Hippocampal formation (tissue), 2 donors: ENCODE data around the gene LONP2.
"Not testable (repeated sequence)": the region's sequence is repeated elsewhere in the genome, so short reads cannot be mapped to it uniquely, and the experiment has no call there.

Source experiments
- DNase-seq, 2 donors: peaks; one replicate each; lab custom pipeline; 2025; lab: John Stamatoyannopoulos, UW

Gene LONP2

DNA sequence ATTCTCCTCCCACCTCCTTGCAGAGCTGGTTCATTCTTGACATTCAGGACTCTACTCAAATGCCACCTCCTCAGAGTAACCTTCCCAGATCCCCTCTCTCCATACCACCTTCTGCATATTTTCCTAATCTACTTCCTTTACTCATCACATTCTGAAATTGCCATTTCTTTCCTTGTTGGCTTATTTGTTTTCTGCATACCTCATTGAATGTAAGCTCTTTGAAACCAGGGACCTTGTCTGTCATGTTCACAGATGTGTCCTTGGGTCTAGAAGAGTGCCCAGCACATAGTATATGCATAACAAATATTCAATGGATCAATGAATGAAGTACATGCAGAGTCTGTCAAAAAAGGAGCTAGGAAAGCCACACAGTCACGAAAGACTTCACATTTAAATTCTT is 7.8 kb upstream of the LONP2 start:
- no peak for DNase-seq

DNA sequence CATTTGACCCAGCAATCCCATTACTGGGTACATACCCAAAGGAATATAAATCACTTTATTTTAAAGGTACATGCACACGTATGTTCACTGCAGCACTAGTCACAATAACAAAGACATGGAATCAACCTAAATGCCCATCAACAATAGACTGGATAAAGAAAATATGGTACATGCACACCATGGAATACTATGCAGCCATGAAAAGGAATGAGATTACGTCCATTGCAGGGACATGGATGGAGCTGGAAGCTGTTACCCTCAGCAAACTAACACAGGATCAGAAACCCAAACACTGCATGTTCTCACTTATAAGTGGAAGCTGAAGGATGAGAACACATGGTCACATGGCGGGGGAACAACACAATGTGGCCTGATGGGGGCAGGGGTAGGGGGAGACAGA is 4.0 kb upstream of the LONP2 start:
- DNase-seq, result not testable (repeated sequence)

DNA sequence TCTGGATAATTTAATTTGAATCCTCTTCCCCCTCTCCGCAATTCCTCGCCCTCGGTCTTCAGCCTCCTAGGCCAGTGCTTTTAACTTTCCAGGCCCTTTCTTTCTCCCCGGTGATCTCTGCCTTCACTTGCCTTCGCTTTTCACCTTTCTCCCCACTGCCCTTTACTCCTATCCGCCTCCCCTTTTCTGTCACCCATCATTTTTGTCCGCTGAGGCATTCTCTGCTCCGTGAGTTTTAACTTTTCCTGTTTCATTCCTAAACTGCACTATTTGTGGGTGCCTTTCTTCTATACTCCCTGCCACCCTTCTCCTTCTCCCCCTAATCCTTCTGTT is 729 bp downstream of the LONP2 start:
- DNase-seq, result no peak

DNA sequence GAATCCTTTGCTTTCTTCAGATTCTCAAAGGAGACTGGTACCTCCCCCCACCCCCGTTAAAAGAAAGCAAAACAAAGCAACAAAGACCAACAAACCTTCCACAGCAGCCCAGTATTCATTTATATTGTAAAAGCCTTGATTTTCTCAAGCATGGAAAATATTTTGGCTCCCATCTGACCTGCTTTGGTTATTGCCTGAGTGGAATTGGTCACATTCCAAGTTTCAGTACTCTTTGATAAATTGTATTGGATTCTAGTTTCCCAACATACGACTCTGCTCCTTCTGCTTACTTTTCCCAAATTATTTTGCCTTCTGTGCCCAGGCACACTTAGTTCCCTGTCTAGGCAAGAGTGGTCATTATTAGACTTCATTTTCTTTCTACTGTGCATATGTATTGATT is 2.0 kb downstream of the LONP2 start:
- DNase-seq, result no peak

DNA sequence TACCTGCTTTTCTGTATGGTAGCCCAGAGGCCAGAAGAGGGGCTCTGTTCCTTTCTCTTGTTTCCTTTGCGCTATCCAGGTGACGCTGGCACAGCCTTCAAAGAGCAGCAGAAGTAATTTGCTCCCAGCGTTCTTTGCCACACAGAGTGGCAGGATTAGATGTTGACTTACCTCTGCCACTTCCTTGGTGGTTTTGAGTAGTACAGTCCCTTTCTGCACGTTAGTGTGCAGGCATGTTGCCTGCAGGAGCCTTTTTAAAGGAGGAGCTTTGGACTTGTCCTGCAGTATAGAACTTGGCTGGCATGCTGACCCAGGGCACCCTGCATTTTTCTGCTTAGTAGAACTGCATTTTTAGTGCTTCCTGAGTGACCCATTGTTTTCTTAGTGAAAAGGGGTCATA is 3.2 kb downstream of the LONP2 start, which contains the start of gene ABCC11:
Gene ABCC11, minus strand, starts transcription at position 229 of the 400 bp plus-strand sequence. CDS start 15,618 bp downstream, outside the sequence.
- DNase-seq, result no peak

DNA sequence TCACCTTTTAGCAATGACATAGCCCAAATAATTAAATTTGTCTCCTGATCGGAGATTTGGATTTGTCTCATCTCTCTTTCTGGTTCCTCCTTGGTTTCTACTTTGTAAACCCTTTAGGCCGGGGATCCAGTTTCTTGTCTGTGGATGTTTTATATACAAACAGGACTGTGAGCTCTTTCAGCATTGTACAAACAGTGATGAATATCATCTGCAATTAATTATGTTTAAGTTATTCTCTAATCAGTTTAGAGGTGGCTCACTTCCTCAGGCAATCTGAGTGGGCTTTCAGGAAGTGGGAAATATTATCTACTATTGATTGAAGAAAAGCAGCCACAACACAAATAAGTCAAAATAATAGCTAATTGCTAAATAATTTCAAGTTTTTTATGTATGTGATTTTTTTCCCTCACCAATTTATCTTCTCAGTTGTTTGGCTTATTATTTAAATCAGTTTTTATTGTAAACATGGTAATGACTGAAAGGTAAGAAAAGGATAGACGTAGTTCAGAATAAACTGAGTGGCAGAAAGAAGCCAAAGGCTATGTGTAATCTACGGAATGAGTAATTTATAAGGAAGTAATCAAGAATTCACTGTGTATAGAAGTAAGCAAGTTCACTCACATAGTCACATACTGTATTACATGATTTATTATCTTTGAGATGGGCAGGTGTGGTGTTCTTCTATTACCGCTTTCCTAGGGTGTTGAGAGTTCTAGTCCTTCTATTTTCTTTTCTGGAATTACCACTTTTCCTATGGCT is 6.6 kb downstream of the LONP2 start:
- DNase-seq, result no peak

DNA sequence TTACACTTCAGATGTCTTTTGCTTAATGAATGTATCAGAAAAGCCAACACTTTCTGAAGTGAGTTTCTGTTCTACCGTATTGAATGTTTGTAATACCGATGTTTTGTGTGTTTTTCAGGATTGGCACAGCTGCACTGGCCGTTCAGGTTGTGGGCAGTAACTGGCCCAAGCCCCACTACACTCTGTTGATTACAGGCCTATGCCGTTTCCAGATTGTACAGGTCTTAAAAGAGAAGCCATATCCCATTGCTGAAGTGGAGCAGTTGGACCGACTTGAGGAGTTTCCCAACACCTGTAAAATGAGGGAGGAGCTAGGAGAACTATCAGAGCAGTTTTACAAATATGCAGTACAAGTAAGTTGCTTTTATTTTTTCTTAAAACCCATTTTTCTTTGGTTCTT is 7.9 kb downstream of the LONP2 start:
- DNase-seq, result no peak

DNA sequence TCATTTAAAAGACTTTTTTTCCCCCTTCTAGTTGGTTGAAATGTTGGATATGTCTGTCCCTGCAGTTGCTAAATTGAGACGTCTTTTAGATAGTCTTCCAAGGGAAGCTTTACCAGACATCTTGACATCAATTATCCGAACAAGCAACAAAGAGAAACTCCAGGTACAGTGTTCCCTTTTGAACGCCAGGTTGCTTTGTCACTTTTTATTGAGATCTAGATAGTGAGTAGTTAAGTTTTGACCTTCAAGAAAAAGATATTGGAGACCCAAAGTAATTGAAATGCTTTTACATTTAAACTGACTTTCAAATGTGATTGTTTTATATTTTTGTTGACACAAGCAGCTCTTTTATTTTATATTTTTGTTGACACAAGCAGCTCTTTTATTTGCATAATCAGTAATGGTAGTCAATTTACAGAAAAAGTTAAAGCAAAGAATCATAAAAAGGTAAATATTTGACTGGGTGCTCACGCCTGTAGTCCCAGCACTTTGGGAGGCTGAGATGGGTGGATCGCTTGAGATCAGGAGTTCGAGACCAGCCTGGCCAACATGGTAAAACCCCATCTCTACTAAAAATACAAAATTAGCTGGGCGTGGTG is 12.6 kb downstream of the LONP2 start:
- no peak for DNase-seq

DNA sequence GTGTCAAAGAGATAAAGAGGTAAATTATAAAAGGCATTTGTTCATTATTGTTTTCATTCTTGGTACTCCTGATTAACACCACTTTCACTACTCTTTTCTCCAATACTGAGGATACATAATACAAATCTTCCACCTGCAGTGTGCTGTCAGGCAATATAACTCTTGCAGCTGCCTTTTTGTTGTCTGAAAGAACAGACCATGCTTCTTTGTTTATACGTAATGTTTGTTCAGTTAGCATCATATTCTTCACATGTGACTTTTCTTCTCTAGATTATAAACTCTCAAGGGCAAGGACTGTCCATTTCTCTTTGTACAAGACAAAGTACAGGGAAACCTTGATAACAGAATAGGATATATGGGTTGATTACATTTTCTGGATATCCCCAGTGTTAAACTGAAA is 17.5 kb downstream of the LONP2 start:
- DNase-seq, result no peak

DNA sequence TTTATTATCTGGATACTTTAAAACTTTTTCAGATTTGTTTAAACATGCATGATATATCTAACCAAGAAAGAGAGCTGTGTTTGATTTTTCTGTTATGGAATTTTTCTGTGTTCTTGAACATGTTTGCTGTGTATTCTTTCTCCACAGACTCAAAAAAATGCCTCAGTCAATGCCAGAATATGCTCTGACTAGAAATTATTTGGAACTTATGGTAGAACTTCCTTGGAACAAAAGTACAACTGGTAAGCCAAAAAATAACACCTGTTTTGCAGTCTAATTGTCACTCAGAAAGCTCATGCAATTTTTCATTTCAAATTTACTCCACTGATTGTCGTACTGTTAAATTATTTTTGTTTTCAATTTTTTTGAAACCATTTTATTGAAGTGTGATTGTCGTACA is 18.5 kb downstream of the LONP2 start:
- no peak for DNase-seq

DNA sequence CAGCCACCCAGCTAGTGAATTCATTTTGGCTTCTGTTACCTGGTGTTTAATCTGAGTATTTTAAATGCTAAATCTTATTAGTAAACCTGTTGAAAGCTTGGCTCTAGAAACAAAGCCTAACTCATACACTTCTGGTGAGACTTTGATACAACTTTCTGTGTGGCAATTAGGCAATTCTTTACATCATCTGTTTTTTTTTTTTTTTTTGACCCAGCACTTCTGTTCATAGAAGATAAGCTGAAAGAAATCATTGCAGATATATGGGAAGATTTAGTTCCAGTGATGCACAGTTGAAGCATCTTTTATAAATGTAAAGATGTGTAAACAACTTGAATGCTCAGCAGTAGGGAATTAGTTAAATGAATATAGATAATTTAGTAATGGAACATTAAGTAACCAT is 24.9 kb downstream of the LONP2 start:
- no peak for DNase-seq

DNA sequence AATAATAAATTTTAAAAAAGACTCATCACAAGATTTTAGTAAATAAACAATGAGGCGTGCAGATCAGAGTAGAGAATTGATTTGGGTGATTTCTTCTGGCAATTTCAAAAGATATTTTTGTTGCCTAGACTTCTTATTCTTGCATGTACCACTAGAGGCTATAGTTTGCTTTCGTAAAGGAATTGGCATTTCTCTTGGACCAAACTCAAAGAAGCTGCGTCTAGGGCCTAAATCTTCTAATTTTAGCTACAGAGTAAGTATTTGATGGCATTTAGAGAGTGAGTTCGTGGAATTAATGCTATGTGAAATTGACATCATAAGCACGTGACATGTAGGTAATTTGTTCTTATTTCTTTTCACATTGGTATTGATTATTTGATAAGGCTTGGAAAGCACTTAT is 27.6 kb downstream of the LONP2 start:
- DNase-seq, result no peak

DNA sequence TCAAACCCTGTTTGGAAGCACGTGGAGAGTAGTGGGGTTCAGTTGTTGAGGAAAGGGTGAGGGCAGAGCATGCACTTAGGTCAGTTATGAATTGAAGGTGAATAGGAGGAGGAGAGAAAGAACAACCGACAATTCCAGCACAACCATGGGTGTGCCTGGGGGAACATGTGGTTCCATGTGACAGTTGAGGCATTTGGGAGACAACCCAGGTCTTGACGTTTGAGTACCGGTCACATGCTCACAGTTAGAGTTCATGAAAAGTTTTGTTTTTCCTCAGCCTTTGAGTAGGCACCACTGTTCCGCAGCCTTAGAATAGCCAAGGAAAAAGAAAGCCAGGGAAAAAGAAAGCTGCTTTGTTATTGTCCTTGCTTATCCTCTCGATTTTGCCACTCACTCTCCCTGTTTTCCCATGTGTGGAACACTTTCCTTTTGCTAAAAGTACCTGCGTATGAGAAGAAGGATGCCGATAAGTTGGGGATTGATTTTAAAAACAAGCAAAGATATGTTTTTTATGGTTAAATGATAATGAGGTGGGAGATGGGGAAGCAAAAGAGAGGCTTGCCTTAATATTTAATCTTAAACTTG is 28.8 kb downstream of the LONP2 start:
- DNase-seq, result peak; percentile 13 to 74

DNA sequence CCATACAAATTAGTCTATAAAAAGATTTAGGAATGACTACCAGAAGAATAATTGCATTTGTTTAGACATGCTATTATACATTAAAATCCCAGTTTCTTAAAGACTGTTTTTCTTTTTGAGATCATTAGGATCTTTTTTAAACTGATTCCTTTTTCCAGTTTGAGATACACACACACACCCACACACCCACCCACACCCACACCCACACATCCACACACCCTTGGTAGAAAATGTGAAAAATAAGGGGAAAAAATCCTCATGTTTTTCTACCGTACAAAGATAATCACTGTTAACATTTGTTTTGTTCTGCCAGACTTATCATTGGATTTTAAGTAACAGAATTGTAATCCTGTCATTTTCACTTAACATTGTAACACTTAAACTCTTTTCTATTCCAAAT is 30.4 kb downstream of the LONP2 start:
- DNase-seq, result no peak

DNA sequence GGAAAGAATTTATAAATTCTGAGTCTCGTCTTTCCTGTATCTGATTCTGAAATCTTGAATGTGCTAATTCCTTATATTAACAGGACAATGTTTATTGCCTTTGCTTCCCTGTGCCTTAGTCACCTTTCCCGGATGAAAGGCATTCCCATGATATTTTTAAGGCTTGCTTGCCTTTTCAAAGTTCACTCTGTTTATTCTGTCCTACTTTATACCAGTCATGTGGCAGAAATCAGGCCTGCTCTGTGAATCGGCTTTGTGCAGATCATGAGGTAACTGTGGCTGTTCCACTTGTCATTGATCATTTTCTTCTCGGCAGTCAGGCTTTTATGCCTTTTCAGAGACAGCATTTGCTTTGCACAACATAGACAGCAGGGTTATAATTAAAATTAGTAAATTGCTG is 32.0 kb downstream of the LONP2 start:
- DNase-seq, result peak; percentile 4 to 81

DNA sequence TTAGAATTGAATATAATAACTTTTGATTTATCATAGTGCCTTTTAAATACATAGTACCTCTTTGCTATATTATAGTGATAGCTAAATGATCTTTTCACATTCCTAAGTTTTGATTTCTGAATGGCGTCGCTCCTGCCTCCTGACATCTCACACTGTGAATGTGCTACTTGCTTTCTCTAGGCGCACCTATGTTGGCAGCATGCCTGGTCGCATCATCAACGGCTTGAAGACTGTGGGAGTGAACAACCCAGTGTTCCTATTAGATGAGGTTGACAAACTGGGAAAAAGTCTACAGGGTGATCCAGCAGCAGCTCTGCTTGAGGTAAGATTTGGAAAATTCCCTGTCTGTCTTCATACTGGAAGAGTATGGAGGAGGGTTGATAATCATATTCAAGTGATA is 33.1 kb downstream of the LONP2 start:
- no peak for DNase-seq

DNA sequence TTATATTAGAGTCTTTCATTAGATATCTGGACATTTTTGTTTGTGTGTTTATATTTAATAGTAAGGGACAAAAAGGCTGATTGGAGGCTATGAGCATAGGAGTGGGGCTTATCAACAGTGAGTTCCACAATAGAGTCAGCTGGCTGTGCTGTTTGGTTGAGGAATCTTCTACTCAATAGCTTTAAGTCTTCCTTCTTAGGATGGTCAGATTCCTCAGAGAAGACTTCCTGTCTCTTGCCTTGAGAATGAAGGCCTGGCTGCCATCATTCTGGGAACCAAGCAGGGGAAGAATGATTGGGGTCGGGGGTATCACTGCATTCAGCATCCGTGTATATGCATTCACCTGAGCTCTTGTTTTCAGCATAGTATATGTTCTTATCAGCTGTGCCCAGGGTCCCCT is 35.1 kb downstream of the LONP2 start:
- peak in 1 of 2 donors; percentile 4 for DNase-seq

DNA sequence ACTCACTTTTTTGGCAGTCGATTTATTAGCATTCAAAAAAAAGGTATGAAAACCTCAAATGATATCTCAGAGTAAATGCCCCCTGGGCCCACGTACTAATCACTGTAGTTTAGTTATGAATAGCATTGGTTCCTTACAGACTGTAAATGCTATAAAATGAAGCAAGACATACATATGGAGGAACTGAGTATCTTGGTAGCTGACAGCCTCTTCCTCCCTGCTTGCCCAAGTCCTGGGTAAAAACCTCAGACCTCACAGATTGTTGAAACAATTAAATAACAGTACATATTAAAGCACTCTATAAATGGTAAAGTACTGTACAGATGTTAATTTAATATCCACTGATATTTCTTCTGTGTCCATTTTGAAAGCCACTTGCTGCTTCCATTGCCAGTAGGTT is 36.4 kb downstream of the LONP2 start:
- DNase-seq, result no peak

DNA sequence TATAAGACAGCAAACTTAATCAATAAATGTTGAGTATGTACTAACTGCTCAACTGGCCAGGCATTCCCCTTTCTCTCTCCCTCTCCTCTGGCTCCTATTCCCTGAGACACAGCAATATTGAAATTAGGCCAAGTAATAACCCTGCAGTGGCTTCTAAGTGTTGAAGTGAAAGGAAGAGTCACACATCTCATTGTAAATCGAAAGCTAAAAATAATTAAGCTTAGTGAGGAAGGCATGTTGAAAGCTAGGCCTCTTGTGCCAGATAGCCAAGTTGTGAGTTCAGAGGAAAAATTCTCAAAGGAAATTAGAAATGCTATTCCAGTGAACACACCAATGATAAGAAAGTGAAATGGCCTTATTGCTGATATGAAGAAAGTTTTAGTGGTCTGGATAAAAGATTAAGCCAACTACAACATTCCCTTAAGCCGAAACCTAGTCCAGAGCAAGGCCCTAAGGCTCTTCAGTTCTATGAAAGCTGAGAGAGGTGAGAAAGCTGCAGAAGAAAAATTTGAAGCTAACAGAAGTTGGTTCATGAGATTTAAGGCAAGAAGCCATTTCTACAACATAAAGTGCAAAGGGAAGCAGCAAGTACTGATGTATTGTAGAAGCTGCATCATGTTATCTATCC is 38.6 kb downstream of the LONP2 start:
- DNase-seq, result no peak

DNA sequence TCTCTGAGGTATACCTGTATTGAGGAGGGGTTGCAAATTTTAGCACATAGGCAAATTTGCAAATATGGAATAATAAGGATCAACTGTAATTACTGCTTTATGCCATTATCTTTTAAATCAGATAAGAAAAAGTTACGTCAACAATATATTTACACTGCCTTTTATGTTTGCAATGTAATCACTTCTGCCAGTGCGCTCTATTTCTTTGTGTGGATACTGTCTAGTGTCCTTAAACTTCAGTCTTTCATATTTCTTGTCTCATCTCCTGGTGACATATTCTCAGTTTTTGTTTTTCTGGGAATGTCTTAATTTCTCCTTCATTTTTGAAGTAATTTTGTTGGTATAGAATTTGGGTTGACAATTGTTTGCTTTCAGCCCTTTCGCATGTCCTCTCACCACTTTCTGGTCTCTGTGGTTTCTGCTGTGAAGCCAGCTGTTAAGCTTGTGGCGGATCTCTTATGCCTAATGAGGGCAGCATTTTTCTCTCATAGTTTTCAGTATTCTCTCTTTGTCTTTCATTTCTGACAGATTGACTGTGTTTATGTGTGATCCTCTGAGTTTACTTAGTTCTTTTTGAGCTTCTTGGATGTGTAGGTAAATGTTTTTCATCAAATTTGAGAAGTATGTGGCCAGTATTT is 40.8 kb downstream of the LONP2 start:
- no peak for DNase-seq

DNA sequence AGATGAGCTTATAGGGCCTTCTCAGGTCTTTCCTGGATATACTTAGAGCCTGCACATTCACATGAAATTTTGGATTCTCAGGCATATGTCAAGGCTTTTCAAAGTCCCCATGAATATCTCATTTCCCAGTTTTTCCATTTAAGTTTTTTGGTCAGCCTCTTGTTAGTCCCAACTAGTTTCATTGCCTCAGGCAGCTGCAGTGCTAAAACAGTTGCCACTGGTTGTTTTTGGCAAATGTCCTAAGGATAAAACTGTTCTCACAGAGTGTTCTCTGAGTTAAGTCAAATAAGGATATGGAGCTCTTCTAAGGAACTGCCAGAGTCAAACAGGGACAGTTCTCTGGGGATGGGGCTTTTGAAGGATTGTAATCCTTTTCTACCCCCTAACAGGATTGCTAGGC is 43.1 kb downstream of the LONP2 start:
- DNase-seq, result no peak

DNA sequence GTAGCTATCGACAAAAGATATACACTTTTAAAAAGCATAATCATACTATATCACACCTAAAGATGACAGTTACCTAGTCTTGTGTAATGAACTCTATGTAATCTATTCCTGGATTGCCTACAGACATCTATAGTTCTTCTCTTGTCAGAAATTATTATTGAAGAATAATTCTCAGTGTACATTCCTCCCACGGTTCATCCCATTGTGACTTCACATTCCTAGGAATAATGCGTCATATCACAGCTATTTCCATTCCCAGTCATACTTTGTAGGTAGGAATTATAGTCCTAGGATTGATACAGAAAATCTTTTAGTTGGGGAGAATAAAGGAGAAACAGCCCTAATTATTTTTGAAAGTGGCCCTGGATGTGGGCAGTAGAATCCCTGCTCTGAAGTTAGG is 47.2 kb downstream of the LONP2 start:
- DNase-seq, result no peak

DNA sequence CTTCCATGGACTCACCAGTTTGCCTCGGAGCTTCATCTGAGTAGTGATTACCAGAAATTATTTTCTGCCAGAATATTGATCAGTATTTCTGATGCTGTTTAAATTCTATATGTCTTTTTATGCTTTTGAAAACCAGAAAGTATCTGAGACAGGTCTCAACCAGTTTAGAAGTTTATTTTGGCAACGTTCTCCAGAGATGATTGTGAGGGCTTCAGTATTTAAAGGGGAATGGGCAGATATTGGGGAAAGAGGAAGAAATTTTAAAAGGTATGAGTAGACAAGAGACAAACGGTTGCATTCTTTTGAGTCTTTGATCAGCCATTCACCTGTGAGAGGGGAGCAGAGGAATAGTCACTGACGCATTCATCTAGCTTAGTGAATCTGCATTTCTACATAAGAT is 47.7 kb downstream of the LONP2 start:
- no peak for DNase-seq
